GM12891 (cell line): ENCODE results near the gene RNASET2.

Source experiments
- POLR2A ChIP-seq: IDR thresholded peaks from 2 replicates; pipeline ENCODE4 v1.6.1; 2011; ENCODE audit warnings: low read depth, low read length, control low read depth
- POLR2AphosphoS5 ChIP-seq: IDR thresholded peaks from 2 replicates; pipeline ENCODE4 v1.6.1; 2011; ENCODE audit warnings: low read depth, low read length, control low read depth

GRCh38 chr6:166955865-166956443 is 396 bp downstream of the RNASET2 start:
- TF ChIP-seq POLR2A (no peak), POLR2AphosphoS5 (no peak)
